ENCODE measurements around the gene CCNB3.

Gene CCNB3, protein sequence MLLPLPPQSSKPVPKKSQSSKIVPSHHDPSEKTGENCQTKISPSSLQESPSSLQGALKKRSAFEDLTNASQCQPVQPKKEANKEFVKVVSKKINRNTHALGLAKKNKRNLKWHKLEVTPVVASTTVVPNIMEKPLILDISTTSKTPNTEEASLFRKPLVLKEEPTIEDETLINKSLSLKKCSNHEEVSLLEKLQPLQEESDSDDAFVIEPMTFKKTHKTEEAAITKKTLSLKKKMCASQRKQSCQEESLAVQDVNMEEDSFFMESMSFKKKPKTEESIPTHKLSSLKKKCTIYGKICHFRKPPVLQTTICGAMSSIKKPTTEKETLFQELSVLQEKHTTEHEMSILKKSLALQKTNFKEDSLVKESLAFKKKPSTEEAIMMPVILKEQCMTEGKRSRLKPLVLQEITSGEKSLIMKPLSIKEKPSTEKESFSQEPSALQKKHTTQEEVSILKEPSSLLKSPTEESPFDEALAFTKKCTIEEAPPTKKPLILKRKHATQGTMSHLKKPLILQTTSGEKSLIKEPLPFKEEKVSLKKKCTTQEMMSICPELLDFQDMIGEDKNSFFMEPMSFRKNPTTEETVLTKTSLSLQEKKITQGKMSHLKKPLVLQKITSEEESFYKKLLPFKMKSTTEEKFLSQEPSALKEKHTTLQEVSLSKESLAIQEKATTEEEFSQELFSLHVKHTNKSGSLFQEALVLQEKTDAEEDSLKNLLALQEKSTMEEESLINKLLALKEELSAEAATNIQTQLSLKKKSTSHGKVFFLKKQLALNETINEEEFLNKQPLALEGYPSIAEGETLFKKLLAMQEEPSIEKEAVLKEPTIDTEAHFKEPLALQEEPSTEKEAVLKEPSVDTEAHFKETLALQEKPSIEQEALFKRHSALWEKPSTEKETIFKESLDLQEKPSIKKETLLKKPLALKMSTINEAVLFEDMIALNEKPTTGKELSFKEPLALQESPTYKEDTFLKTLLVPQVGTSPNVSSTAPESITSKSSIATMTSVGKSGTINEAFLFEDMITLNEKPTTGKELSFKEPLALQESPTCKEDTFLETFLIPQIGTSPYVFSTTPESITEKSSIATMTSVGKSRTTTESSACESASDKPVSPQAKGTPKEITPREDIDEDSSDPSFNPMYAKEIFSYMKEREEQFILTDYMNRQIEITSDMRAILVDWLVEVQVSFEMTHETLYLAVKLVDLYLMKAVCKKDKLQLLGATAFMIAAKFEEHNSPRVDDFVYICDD (N-terminal part only)

DNA sequence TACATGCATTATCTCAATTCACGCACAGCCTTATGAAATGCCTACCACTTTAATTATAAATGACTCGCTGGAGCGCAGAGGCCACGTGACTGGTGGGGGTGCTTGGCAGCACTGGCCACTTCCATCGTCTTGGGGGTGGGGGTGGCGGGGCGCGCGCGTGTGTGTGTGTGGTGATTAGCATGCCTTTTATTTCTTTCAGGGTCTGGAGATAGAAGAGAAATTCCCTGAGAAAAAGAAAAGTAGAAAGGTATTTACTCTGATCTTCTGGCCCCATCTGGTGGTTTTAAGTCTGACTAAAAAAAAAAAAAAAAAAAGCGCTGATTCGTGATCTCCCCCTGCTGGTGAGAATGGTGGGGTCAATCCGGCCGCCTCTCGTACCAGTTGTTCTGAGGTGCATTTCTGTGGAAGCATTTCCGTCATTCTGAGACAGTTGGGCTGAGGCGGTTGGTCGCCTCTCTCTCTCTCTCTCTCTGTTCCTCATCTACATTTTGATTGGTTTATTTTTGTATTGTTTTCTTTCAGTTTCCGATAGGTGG lies at the start of gene CCNB3:
CCNB3 (plus strand) TSS at position 402 of the 536 bp plus-strand sequence. CDS start 80,399 bp downstream, outside the sequence.
- Histone ChIP-seq H3K27me3 (ENCODE audit: control insufficient read depth in 1 of 2, insufficient read depth in 2 of 2, low read length in 2 of 2) (peaks cover 0 to 4% of the 10 kb centered on the region in 2 donors), H3K9me3 (ENCODE audit: low read length) (no peaks in the 10 kb centered on the region), H3K4me3 (ENCODE audit: low read depth in 1 of 2, low read length in 2 of 2) (peak within 1 kb of the TSS; percentile 35 to 41), H3K4me1 (ENCODE audit: insufficient read depth, low read length) (no peaks in the 10 kb centered on the region), H3K36me3 (ENCODE audit: insufficient read depth, low read length) (no peaks in the 10 kb centered on the region), H3K27ac (ENCODE audit: low read depth, low read length) (no peak within 1 kb of the TSS), H3K9ac (ENCODE audit: low read length) (no peak within 1 kb of the TSS)

DNA sequence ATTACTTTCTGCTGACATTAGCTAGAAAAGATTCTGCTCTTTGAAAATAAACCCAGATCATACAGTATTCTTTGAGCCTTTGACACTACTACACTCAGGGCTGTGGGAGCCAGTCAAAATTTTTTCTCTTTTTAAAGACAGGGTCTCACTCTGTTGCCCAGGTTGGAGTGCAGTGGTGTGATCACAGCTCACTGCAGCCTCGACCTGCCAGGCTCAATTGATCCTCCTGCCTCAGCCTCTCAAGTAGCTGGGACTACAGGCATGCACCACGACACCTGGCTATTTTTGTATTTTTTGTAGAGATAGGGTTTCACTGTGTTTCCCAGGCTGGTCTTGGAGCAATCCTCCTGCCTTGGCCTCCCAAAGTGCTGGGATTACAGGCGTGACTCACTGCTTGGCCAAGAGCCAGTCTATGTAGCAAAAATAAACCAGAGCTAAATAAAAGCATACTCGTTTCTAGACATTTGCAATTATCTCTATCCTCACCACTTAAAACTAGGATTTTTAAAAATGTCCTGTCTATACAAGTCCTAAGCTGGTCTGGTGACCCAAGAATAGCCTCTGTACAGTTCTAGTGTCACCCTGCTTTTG lies 46.9 kb upstream of the CCNB3 start:
- Histone ChIP-seq H3K4me3 (ENCODE audit: low read depth in 1 of 2, low read length in 2 of 2) (no peak overlapping the region), H3K27me3 (ENCODE audit: control insufficient read depth in 1 of 2, insufficient read depth in 2 of 2, low read length in 2 of 2) (no peaks in the 10 kb centered on the region), H3K9ac (ENCODE audit: low read length) (no peak overlapping the region), H3K4me1 (ENCODE audit: insufficient read depth, low read length) (no peaks in the 10 kb centered on the region), H3K9me3 (ENCODE audit: low read length) (no peaks in the 10 kb centered on the region), H3K27ac (ENCODE audit: low read depth, low read length) (no peak overlapping the region), H3K36me3 (ENCODE audit: insufficient read depth, low read length) (no peaks in the 10 kb centered on the region)

DNA sequence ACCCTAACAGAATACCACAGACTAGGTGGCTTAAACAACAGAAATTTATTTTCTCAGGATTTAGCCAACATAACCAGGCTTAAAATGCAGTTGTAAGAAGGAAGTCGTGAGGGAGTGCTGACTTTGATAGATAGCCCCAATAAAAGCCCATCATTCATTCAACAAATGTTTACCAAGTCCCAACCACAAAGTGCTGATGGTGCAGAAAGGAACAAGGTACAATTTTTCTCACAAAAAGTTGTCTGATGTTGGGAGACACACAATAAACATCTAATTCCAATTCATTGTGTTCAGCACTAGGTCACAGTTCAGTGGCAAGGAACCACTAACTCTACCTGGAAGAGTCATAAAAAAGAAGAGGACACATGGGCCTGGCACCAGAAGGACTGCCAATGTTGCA lies 46.0 kb upstream of the CCNB3 start:
- Histone ChIP-seq H3K27me3 (ENCODE audit: control insufficient read depth in 1 of 2, insufficient read depth in 2 of 2, low read length in 2 of 2) (no peaks in the 10 kb centered on the region), H3K27ac (ENCODE audit: low read depth, low read length) (no peak overlapping the region), H3K9ac (ENCODE audit: low read length) (no peak overlapping the region), H3K36me3 (ENCODE audit: insufficient read depth, low read length) (no peaks in the 10 kb centered on the region), H3K4me3 (ENCODE audit: low read depth in 1 of 2, low read length in 2 of 2) (no peak overlapping the region), H3K9me3 (ENCODE audit: low read length) (no peaks in the 10 kb centered on the region), H3K4me1 (ENCODE audit: insufficient read depth, low read length) (no peaks in the 10 kb centered on the region)

DNA sequence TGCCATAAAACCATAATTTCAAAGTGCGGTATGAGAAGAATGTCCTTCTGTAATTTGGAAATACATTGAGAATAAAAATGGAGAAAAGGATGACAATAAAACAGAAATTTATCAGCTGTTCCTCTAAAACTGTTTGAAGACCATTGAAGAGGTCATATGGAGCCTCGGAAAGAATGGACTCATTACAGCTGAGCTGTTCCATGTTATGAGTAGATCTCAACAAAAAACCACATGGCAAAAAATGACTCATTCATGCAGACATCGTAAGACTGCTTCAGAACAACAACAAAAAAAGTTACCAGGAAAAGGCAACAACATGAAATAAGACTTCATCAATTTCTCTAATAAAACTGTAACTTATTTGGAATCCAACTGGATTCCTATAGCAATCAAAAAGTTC lies 43.4 kb upstream of the CCNB3 start:
- Histone ChIP-seq H3K27me3 (ENCODE audit: control insufficient read depth in 1 of 2, insufficient read depth in 2 of 2, low read length in 2 of 2) (no peaks in the 10 kb centered on the region), H3K36me3 (ENCODE audit: insufficient read depth, low read length) (no peaks in the 10 kb centered on the region), H3K4me3 (ENCODE audit: low read depth in 1 of 2, low read length in 2 of 2) (no peak overlapping the region), H3K4me1 (ENCODE audit: insufficient read depth, low read length) (no peaks in the 10 kb centered on the region), H3K9me3 (ENCODE audit: low read length) (no peaks in the 10 kb centered on the region), H3K9ac (ENCODE audit: low read length) (no peak overlapping the region), H3K27ac (ENCODE audit: low read depth, low read length) (no peak overlapping the region)

DNA sequence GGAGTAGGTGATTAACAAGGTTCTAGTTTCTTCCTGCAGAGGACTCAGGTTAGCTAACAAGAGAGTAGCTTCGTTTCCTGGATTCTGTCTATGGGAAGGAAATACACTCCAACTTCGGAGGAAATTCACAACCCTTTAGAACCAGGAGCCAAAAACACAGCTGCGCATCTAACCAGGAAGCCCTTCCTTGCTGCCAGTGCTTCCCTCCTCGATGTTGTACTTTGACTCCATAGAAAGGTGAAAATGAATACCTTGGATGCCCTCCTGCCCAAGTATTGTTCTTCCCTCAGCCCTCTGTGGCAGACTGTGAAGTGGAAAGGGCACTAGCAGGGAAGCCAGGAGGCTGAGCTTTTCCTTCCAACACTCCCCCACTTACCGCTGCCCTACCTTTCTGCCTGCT lies 38.8 kb upstream of the CCNB3 start:
- H3K36me3 ChIP-seq (ENCODE audit: insufficient read depth, low read length) = no peaks in the 10 kb centered on the region
- H3K27ac ChIP-seq (ENCODE audit: low read depth, low read length) = no peak overlapping the region
- H3K4me1 ChIP-seq (ENCODE audit: insufficient read depth, low read length) = no peaks in the 10 kb centered on the region
- H3K9me3 ChIP-seq (ENCODE audit: low read length) = no peaks in the 10 kb centered on the region
- no peak overlapping the region for H3K9ac ChIP-seq (ENCODE audit: low read length)
- H3K27me3 ChIP-seq (ENCODE audit: control insufficient read depth in 1 of 2, insufficient read depth in 2 of 2, low read length in 2 of 2) = peaks cover 0 to 7% of the 10 kb centered on the region in 2 donors
- H3K4me3 ChIP-seq (ENCODE audit: low read depth in 1 of 2, low read length in 2 of 2) = no peak overlapping the region

DNA sequence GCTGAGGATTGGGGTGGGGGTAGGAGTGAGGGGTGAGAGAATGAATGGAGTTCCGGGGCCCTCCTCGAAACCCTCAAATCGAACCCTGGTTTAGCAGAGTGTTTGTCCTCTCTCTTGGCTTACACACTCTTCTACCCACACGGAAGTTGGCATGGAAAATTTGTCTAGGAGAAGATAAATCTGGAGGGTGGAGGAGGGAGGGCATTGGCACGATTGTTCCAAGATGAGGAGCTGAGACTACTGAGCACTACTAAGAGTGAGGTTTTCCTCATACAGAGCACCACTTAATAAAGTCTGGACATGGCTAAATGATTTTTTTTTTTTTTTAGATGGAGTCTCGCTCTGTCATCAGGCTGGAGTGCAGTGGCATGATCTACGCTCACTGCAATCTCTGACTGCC lies 37.2 kb upstream of the CCNB3 start:
- Histone ChIP-seq H3K27ac (ENCODE audit: low read depth, low read length) (no peak overlapping the region), H3K27me3 (ENCODE audit: control insufficient read depth in 1 of 2, insufficient read depth in 2 of 2, low read length in 2 of 2) (peaks cover 0 to 7% of the 10 kb centered on the region in 2 donors), H3K36me3 (ENCODE audit: insufficient read depth, low read length) (no peaks in the 10 kb centered on the region), H3K9me3 (ENCODE audit: low read length) (no peaks in the 10 kb centered on the region), H3K9ac (ENCODE audit: low read length) (no peak overlapping the region), H3K4me3 (ENCODE audit: low read depth in 1 of 2, low read length in 2 of 2) (no peak overlapping the region), H3K4me1 (ENCODE audit: insufficient read depth, low read length) (no peaks in the 10 kb centered on the region)

DNA sequence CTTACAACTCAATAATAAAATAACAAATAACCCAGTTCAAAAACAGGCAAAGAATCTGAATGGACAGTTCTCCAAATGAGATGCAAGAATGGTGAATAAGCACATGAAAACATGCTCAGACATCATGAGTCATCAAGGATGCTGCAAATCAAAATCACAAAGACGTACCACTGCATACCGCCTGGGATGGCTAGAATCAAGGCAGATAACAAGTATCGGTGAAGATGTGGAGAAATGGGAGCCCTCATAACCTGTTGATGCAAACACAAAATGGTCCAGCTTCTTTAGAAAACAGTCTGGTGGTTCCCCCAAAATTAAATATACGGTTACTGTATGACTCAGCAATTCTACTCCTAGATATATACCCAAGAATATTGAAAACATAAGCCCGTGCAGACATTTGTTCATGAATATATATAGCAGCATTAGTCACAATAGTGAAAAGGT lies 36.3 kb upstream of the CCNB3 start:
- Histone ChIP-seq H3K27me3 (ENCODE audit: control insufficient read depth in 1 of 2, insufficient read depth in 2 of 2, low read length in 2 of 2) (peaks cover 0 to 7% of the 10 kb centered on the region in 2 donors), H3K4me1 (ENCODE audit: insufficient read depth, low read length) (no peaks in the 10 kb centered on the region), H3K9ac (ENCODE audit: low read length) (no peak overlapping the region), H3K36me3 (ENCODE audit: insufficient read depth, low read length) (no peaks in the 10 kb centered on the region), H3K4me3 (ENCODE audit: low read depth in 1 of 2, low read length in 2 of 2) (no peak overlapping the region), H3K9me3 (ENCODE audit: low read length) (no peaks in the 10 kb centered on the region), H3K27ac (ENCODE audit: low read depth, low read length) (no peak overlapping the region)

DNA sequence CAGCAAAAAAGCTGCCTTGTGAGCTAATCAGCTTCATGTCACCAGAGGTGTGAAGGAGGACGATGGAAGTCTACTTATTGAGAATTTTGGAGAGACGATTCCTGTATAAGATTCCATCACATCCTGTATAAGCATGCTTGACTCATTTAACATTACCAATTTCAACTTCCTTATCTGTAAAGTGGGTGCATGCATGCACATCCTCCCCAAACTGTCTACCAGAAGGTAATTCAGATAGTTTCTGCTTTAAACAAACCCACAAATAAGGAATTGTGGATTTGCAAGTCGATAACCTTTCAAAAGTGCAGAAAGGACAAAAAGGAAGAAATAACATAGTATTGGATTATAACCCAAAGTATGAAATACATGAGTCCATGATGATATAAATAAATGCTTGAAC lies 34.8 kb upstream of the CCNB3 start:
- Histone ChIP-seq H3K4me3 (ENCODE audit: low read depth in 1 of 2, low read length in 2 of 2) (no peak overlapping the region), H3K27me3 (ENCODE audit: control insufficient read depth in 1 of 2, insufficient read depth in 2 of 2, low read length in 2 of 2) (peaks cover 0 to 7% of the 10 kb centered on the region in 2 donors), H3K9ac (ENCODE audit: low read length) (no peak overlapping the region), H3K4me1 (ENCODE audit: insufficient read depth, low read length) (no peaks in the 10 kb centered on the region), H3K36me3 (ENCODE audit: insufficient read depth, low read length) (no peaks in the 10 kb centered on the region), H3K9me3 (ENCODE audit: low read length) (no peaks in the 10 kb centered on the region), H3K27ac (ENCODE audit: low read depth, low read length) (no peak overlapping the region)

DNA sequence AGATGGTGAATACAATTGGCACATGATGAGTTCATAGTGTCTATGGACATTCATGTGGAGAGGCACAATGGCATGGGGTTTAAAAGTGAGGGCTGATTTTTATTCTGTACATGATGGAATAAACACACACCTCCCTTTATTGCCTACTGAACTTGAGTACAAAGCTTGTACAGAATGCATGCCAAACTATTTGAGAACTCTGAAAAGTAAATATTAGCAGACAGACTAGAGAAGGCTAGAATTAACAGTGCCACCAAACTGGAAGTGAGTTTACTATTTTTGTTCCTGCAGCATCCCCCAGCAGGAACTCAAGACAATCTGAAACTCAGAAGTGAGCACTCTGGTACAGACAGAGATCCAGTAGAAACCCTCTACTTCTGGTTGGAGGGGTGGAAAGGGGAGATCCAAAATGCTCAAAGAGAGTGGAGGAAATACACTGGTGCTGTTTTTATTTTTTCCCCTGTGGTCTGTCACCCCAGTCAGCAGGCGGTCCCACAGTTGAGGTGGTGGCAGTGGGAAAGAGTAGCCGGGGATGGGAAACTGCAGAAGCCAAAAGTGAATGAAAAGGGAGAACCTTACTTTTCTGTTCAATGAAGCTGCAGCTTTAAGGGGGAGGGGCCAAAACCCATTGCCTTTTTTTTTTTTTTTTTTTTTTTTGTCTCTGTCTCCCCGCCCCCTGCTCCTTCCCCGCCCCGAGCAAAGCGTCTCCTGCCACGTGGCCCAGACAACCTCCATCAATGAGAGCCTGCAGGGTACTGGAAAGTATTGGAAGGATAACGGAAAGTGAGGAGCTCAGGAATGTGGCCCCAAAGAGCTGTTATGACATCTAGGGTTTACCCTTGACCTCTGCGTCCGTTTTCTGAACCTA lies 24.3 kb upstream of the CCNB3 start:
- H3K4me3 ChIP-seq (ENCODE audit: low read depth in 1 of 2, low read length in 2 of 2) = no peak overlapping the region
- no peaks in the 10 kb centered on the region for H3K36me3 ChIP-seq (ENCODE audit: insufficient read depth, low read length)
- H3K9ac ChIP-seq (ENCODE audit: low read length) = no peak overlapping the region
- H3K27me3 ChIP-seq (ENCODE audit: control insufficient read depth in 1 of 2, insufficient read depth in 2 of 2, low read length in 2 of 2) = peaks cover 0 to 11% of the 10 kb centered on the region in 2 donors
- no peaks in the 10 kb centered on the region for H3K4me1 ChIP-seq (ENCODE audit: insufficient read depth, low read length)
- H3K9me3 ChIP-seq (ENCODE audit: low read length) = no peaks in the 10 kb centered on the region
- no peak overlapping the region for H3K27ac ChIP-seq (ENCODE audit: low read depth, low read length)

DNA sequence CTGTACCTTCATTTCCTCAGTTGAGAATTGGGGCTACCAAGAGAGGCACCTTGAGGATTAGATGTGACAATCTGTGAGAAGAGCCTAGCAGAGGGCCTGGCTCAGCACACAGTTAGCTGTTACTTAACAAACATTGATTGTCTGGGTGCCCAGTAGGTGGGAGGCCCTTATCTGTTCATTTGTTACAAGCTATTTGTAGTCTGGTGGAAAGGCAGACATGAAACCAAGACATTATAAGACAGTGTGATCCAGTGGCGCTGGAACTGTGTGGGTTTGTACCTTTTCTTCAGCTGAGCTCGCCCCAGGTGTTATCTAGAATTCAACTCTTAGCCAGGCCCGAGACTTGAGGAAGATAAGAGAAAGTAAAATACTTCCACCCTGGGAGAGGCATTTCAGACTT lies 20.7 kb upstream of the CCNB3 start:
- no peak overlapping the region for H3K27ac ChIP-seq (ENCODE audit: low read depth, low read length)
- no peaks in the 10 kb centered on the region for H3K9me3 ChIP-seq (ENCODE audit: low read length)
- H3K36me3 ChIP-seq (ENCODE audit: insufficient read depth, low read length) = no peaks in the 10 kb centered on the region
- H3K4me1 ChIP-seq (ENCODE audit: insufficient read depth, low read length) = peaks cover 7% of the 10 kb centered on the region
- H3K27me3 ChIP-seq (ENCODE audit: control insufficient read depth in 1 of 2, insufficient read depth in 2 of 2, low read length in 2 of 2) = peaks cover 0 to 13% of the 10 kb centered on the region in 2 donors
- H3K9ac ChIP-seq (ENCODE audit: low read length) = no peak overlapping the region
- H3K4me3 ChIP-seq (ENCODE audit: low read depth in 1 of 2, low read length in 2 of 2) = no peak overlapping the region

All from muscle layer of colon (tissue), 2 donors.